Testis (tissue), 2 donors: ENCODE results near the gene ADNP.

Experiments
- CTCF ChIP-seq, 3 experiments: fragments of 450-650 bp in 2 of 3; fragments of 200-600 bp in 1 of 3; sonication (generic) in 1 of 3; IDR thresholded peaks; one replicate each; pipeline ENCODE4 v1.5.1; 2016 to 2019; ENCODE audit warnings: antibody characterized with exemption in 3 of 3, mild to moderate bottlenecking in 2 of 3, moderate library complexity in 1 of 3
- POLR2A ChIP-seq: fragments of 450-650 bp; IDR thresholded peaks from one replicate; pipeline ENCODE4 v1.6.1; 2017; ENCODE audit warnings: antibody characterized with exemption, mild to moderate bottlenecking, moderate library complexity

- no peak for TF ChIP-seq CTCF (IDR thresholded peaks at IDR 0.05)
- no peak for TF ChIP-seq POLR2A
These were observed 10.2 kb downstream of the ADNP start for GRCh38 chr20:50920997-50921396.
